HEK293T (cell line): ENCODE data around the gene ZMYM2.

Experiments used
- FOXA1 ChIP-seq: fragments of 450-650 bp; IDR thresholded peaks from 2 replicates; pipeline ENCODE4 v1.6.1; 2016; ENCODE audit warnings: mild to moderate bottlenecking
- FOXK2 ChIP-seq: fragments of 450-650 bp; IDR thresholded peaks from 2 replicates; pipeline ENCODE4 v1.6.1; 2016; ENCODE audit warnings: mild to moderate bottlenecking
- FOXM1 ChIP-seq: fragments of 450-650 bp; IDR thresholded peaks from 2 replicates; pipeline ENCODE4 v1.6.1; 2017; ENCODE audit warnings: mild to moderate bottlenecking, borderline replicate concordance
- HDGF ChIP-seq: fragments of 450-650 bp; IDR thresholded peaks from 2 replicates; pipeline ENCODE4 v1.6.1; 2017; ENCODE audit warnings: antibody characterized with exemption, borderline replicate concordance
- L3MBTL2 ChIP-seq: fragments of 450-650 bp; conservative IDR thresholded peaks from 2 replicates; pipeline ENCODE4 v1.6.1; 2016; ENCODE audit warnings: mild to moderate bottlenecking
- NFRKB ChIP-seq: fragments of 450-650 bp; IDR thresholded peaks from 2 replicates; pipeline ENCODE4 v1.6.1; 2016; ENCODE audit warnings: mild to moderate bottlenecking, moderate library complexity
- PKNOX1 ChIP-seq: fragments of 450-650 bp; IDR thresholded peaks from 2 replicates; pipeline ENCODE4 v1.6.1; 2016
- SP1 ChIP-seq: fragments of 450-650 bp; IDR thresholded peaks from 2 replicates; pipeline ENCODE4 v1.6.1; 2017
- TARDBP ChIP-seq: fragments of 450-650 bp; IDR thresholded peaks from 2 replicates; pipeline ENCODE4 v1.6.1; 2016
- ZNF384 ChIP-seq: fragments of 450-650 bp; IDR thresholded peaks from 2 replicates; pipeline ENCODE4 v1.6.1; 2016

GRCh38 chr13:20127562-20128458 is 169.3 kb downstream of the ZMYM2 start:
- no peak for TF ChIP-seq FOXA1
- no peak for TF ChIP-seq PKNOX1
- no peak for TF ChIP-seq SP1
- TF ChIP-seq L3MBTL2, result no peak; the same call in 1 of the 2 replicates
- no peak for TF ChIP-seq NFRKB
- TF ChIP-seq FOXK2, result no peak
- TF ChIP-seq TARDBP, result no peak
- no peak for TF ChIP-seq FOXM1
- TF ChIP-seq ZNF384, result no peak
- no peak for TF ChIP-seq HDGF
